Naive thymus-derived CD4-positive, alpha-beta T cell (primary cell): ENCODE results near the gene TPSB2. TPM values are rescaled to one million over a fixed set of nuclear protein-coding genes. Genes with fewer than 3 reads are reported as not detected.
"Not testable (repeated sequence)": the region's sequence is repeated elsewhere in the genome, so short reads cannot be mapped to it uniquely, and the experiment has no call there.

Source experiments
- ATAC-seq: fragments of 150-1000 bp; cut with Tn5 transposase; 2 replicates; pipeline ENCODE4 v1.10.0; 2021; ENCODE audit warnings: mild to moderate bottlenecking, moderate library complexity
- CTCF ChIA-PET: fragments of 350-600 bp; sonication (Branson Sonifier 250); formaldehyde crosslinking; loops from one replicate; lab custom pipeline; 2021; ENCODE audit warnings: antibody characterized with exemption; lab: Charles Lee
- POLR2A ChIA-PET: fragments of 350-600 bp; sonication (Branson Sonifier 250); formaldehyde crosslinking; loops from one replicate; lab custom pipeline; 2021; ENCODE audit warnings: antibody characterized with exemption, inconsistent platforms; lab: Charles Lee
- DNase-seq, 9 donors: peaks; one replicate each; pipeline versions ENCODE4 v3.0.0 to v3.0.0-alpha.2; 2020 to 2022; ENCODE audit warnings: mixed read lengths in 1 of 9
- H3K27ac ChIP-seq: one replicate; pipeline ENCODE4 v1.7.0; 2013; ENCODE audit warnings: mild to moderate bottlenecking, low read depth, low read length, moderate library complexity
- H3K27me3 ChIP-seq, 2 donors: one replicate each; pipeline ENCODE4 v1.7.0; 2013; ENCODE audit warnings: low read length in 2 of 2, mild to moderate bottlenecking in 2 of 2, moderate library complexity in 2 of 2; ENCODE audit not compliant: control insufficient read depth in 2 of 2, insufficient read depth in 2 of 2
- H3K36me3 ChIP-seq, 3 experiments: 1 replicate in 2 of 3; 2 replicates in 1 of 3; pipeline ENCODE4 v1.7.0; 2013; ENCODE audit warnings: low read length in 3 of 3, mild to moderate bottlenecking in 3 of 3, moderate library complexity in 1 of 3; ENCODE audit not compliant: insufficient read depth in 3 of 3, control insufficient read depth in 2 of 3
- H3K4me1 ChIP-seq, 2 donors: one replicate each; pipeline ENCODE4 v1.7.0; 2013; ENCODE audit warnings: low read length in 2 of 2, mild to moderate bottlenecking in 2 of 2, moderate library complexity in 1 of 2; ENCODE audit not compliant: control insufficient read depth in 2 of 2, insufficient read depth in 2 of 2
- H3K4me3 ChIP-seq: 2 replicates; pipeline ENCODE4 v1.7.0; 2013; ENCODE audit warnings: mild to moderate bottlenecking, low read length
- H3K9me3 ChIP-seq, 3 experiments: 1 replicate in 2 of 3; 2 replicates in 1 of 3; pipeline ENCODE4 v1.7.0; 2013; ENCODE audit warnings: low read length in 3 of 3; ENCODE audit not compliant: control insufficient read depth in 2 of 3
- H3K27ac Mint-ChIP-seq, 9 donors: one replicate each; pipeline ENCODE4 v1.8.0; 2020 to 2022; ENCODE audit warnings: mixed read lengths in 9 of 9, mild to moderate bottlenecking in 8 of 9, moderate library complexity in 5 of 9, inconsistent platforms in 2 of 9
- H3K27me3 Mint-ChIP-seq, 5 donors: one replicate each; pipeline ENCODE4 v1.8.0; 2021 to 2022; ENCODE audit warnings: mixed read lengths in 5 of 5, mild to moderate bottlenecking in 1 of 5
- H3K36me3 Mint-ChIP-seq, 5 donors: one replicate each; pipeline ENCODE4 v1.8.0; 2020 to 2022; ENCODE audit warnings: mixed read lengths in 5 of 5, mild to moderate bottlenecking in 3 of 5, inconsistent platforms in 1 of 5
- H3K4me1 Mint-ChIP-seq, 7 donors: one replicate each; pipeline ENCODE4 v1.8.0; 2020 to 2022; ENCODE audit warnings: mixed read lengths in 7 of 7, mild to moderate bottlenecking in 3 of 7, inconsistent platforms in 1 of 7
- H3K4me3 Mint-ChIP-seq, 10 donors: one replicate each; pipeline ENCODE4 v1.8.0; 2020 to 2022; ENCODE audit warnings: mild to moderate bottlenecking in 10 of 10, mixed read lengths in 10 of 10, moderate library complexity in 6 of 10, inconsistent platforms in 2 of 10
- H3K9me3 Mint-ChIP-seq, 11 donors: one replicate each; pipeline ENCODE4 v1.8.0; 2020 to 2022; ENCODE audit warnings: mixed read lengths in 11 of 11, mild to moderate bottlenecking in 4 of 11, inconsistent platforms in 1 of 11, moderate library complexity in 1 of 11
- intact Hi-C, 2 donors: fragments of 100-400 bp; cut with micrococcal nuclease; formaldehyde crosslinking; loops; one replicate each; pipeline ENCODE4 v1.15.1; 2023
- polyA plus RNA-seq, 2 donors: library from polyadenylated mRNA; unstranded; fragments of 300-500 nt; fragmentation: Illumina TruSeq; gene quantifications; one replicate each; pipeline ENCODE4 v1.2.3, GENCODE V29; 2021
- total RNA-seq, 6 experiments: library from RNA in 5 of 6; stranded (reverse) in 5 of 6; gene quantifications; 1 replicate in 5 of 6; 2 replicates in 1 of 6; pipeline ENCODE4 v1.2.3 and lab custom pipeline; 2021 to 2026

The TPSB2 gene
- total and polyA plus RNA-seq, 7 experiments from 2014 or later, result 5.3 TPM; not detected in 6

- Mint-ChIP-seq H3K36me3 (no peaks in the 10 kb centered on the region), H3K27ac (no peak overlapping the region), H3K27me3 (peaks cover 2 to 29% (median 17%) of the 10 kb centered on the region in 5 donors), H3K4me3 (peak overlapping the region in 1 of 10 donors; percentile 51), H3K9me3 (no peaks in the 10 kb centered on the region), H3K4me1 (peaks cover 0 to 9% (median 0%) of the 10 kb centered on the region in 7 donors)
- Histone ChIP-seq H3K36me3 (no peaks in the 10 kb centered on the region), H3K27ac (no peak overlapping the region), H3K27me3 (no peaks in the 10 kb centered on the region), H3K4me1 (no peaks in the 10 kb centered on the region), H3K4me3 (no peak overlapping the region), H3K9me3 (no peaks in the 10 kb centered on the region)
- ChIA-PET POLR2A (no interaction called here), CTCF (no interaction called here)
- DNase-seq (no peak), ATAC-seq (no peak)
- intact Hi-C loops, result no loop called here
These were observed 46.0 kb upstream of the TPSB2 start for GRCh38 chr16:1275791-1276579.

- no peak for ATAC-seq
- CTCF ChIA-PET, result no interaction called here
- Mint-ChIP-seq H3K4me3 (no peak overlapping the region), H3K9me3 (no peaks in the 10 kb centered on the region), H3K4me1 (peaks cover 0 to 13% (median 0%) of the 10 kb centered on the region in 7 donors), H3K36me3 (no peaks in the 10 kb centered on the region), H3K27me3 (peaks cover 2 to 33% (median 20%) of the 10 kb centered on the region in 5 donors), H3K27ac (no peak overlapping the region)
- no peak overlapping the region for H3K4me3 ChIP-seq
- H3K36me3 ChIP-seq, result no peaks in the 10 kb centered on the region
- H3K27me3 ChIP-seq, result no peaks in the 10 kb centered on the region
- H3K9me3 ChIP-seq, result no peaks in the 10 kb centered on the region
- no peak for DNase-seq
- no peaks in the 10 kb centered on the region for H3K4me1 ChIP-seq
- intact Hi-C loops, result no loop called here
- H3K27ac ChIP-seq, result no peak overlapping the region
- POLR2A ChIA-PET, result no interaction called here
These were observed 44.8 kb upstream of the TPSB2 start for GRCh38 chr16:1274767-1275166.

- intact Hi-C loops, result no loop called here
- no peak for ATAC-seq
- peaks cover 0 to 13% (median 0%) of the 10 kb centered on the region in 7 donors for H3K4me1 Mint-ChIP-seq
- H3K9me3 ChIP-seq, result no peaks in the 10 kb centered on the region
- no peak for DNase-seq
- H3K27ac ChIP-seq, result no peak overlapping the region
- H3K36me3 ChIP-seq, result no peaks in the 10 kb centered on the region
- H3K4me1 ChIP-seq, result no peaks in the 10 kb centered on the region
- H3K27me3 Mint-ChIP-seq, result peaks cover 2 to 35% (median 20%) of the 10 kb centered on the region in 5 donors
- no peak overlapping the region for H3K27ac Mint-ChIP-seq
- no peaks in the 10 kb centered on the region for H3K9me3 Mint-ChIP-seq
- no peak overlapping the region for H3K4me3 ChIP-seq
- no peak overlapping the region for H3K4me3 Mint-ChIP-seq
- ChIA-PET POLR2A (interaction anchor here (0.6 kb wide), 1 partner anchor 713 kb away, joined by 4 read pairs; no protein-coding TSS in a partner anchor), CTCF (no interaction called here)
- H3K27me3 ChIP-seq, result no peaks in the 10 kb centered on the region
- H3K36me3 Mint-ChIP-seq, result no peaks in the 10 kb centered on the region
These were observed 43.8 kb upstream of the TPSB2 start for GRCh38 chr16:1273816-1274215.

GRCh38 chr16:1272453-1273198 lies 42.6 kb upstream of the TPSB2 start:
- no peaks in the 10 kb centered on the region for H3K36me3 Mint-ChIP-seq
- DNase-seq (no peak), ATAC-seq (no peak)
- no peak overlapping the region for H3K27ac Mint-ChIP-seq
- H3K27ac ChIP-seq, result no peak overlapping the region
- CTCF ChIA-PET, result no interaction called here
- no peaks in the 10 kb centered on the region for H3K36me3 ChIP-seq
- H3K4me3 Mint-ChIP-seq, result peak overlapping the region in 1 of 10 donors; percentile 4
- H3K9me3 ChIP-seq, result no peaks in the 10 kb centered on the region
- peaks cover 0 to 10% (median 0%) of the 10 kb centered on the region in 7 donors for H3K4me1 Mint-ChIP-seq
- no peaks in the 10 kb centered on the region for H3K27me3 ChIP-seq
- POLR2A ChIA-PET, result no interaction called here
- no peaks in the 10 kb centered on the region for H3K9me3 Mint-ChIP-seq
- peaks cover 2 to 33% (median 18%) of the 10 kb centered on the region in 5 donors for H3K27me3 Mint-ChIP-seq
- no peak overlapping the region for H3K4me3 ChIP-seq
- H3K4me1 ChIP-seq, result no peaks in the 10 kb centered on the region
- intact Hi-C loops, result no loop called here

GRCh38 chr16:1271724-1272413 lies 41.9 kb upstream of the TPSB2 start:
- DNase-seq, POLR2A ChIA-PET, H3K27ac ChIP-seq, H3K27me3 ChIP-seq, H3K9me3 Mint-ChIP-seq, H3K36me3 ChIP-seq, intact Hi-C loops, H3K36me3 Mint-ChIP-seq, CTCF ChIA-PET, H3K9me3 ChIP-seq, H3K4me1 Mint-ChIP-seq, H3K4me1 ChIP-seq, H3K27ac Mint-ChIP-seq, H3K4me3 ChIP-seq, ATAC-seq: not testable (repeated sequence)
- peak overlapping the region in 1 of 10 donors; percentile 57 for H3K4me3 Mint-ChIP-seq
- peaks cover 2 to 32% (median 16%) of the 10 kb centered on the region in 5 donors for H3K27me3 Mint-ChIP-seq

GRCh38 chr16:1271380-1271723 lies 41.4 kb upstream of the TPSB2 start:
- Histone ChIP-seq H3K9me3 (no peaks in the 10 kb centered on the region), H3K4me3 (no peak overlapping the region), H3K27ac (no peak overlapping the region), H3K4me1 (no peaks in the 10 kb centered on the region), H3K36me3 (no peaks in the 10 kb centered on the region), H3K27me3 (no peaks in the 10 kb centered on the region)
- Mint-ChIP-seq H3K9me3 (peaks cover 0 to 2% (median 0%) of the 10 kb centered on the region in 11 donors), H3K27ac (no peak overlapping the region), H3K4me1 (peaks cover 0 to 8% (median 0%) of the 10 kb centered on the region in 7 donors), H3K4me3 (peak overlapping the region in 1 of 10 donors; percentile 57), H3K36me3 (no peaks in the 10 kb centered on the region), H3K27me3 (peaks cover 2 to 31% (median 16%) of the 10 kb centered on the region in 5 donors)
- ChIA-PET CTCF (no interaction called here), POLR2A (no interaction called here)
- DNase-seq (no peak), ATAC-seq (no peak)
- intact Hi-C loops, result no loop called here
